NCI-H2081 (cell line): ENCODE data around the gene LBHD2.
A peak's percentile ranks its signal among the peaks of the same experiment; 100 is the strongest.
"Not testable (repeated sequence)": the region's sequence is repeated elsewhere in the genome, so short reads cannot be mapped to it uniquely, and the experiment has no call there.

Source experiments
- DNase-seq, 2 experiments: peaks; one replicate each; lab custom pipeline; 2025; lab: John Stamatoyannopoulos, UW

LBHD2 gene

GRCh38 chr14:103104389-103104653 is 20.3 kb downstream of the LBHD2 start:
- no peak for DNase-seq

- DNase-seq, result peak; percentile 66 to 74
Observed at GRCh38 chr14:103104654-103105452, 20.8 kb downstream of the LBHD2 start.

GRCh38 chr14:103105580-103106150 is 21.7 kb downstream of the LBHD2 start:
- peak in 1 of 2 experiments; percentile 45 for DNase-seq

- no peak for DNase-seq
Observed at GRCh38 chr14:103107455-103107854, 23.4 kb downstream of the LBHD2 start.

- DNase-seq, result no peak
Observed at GRCh38 chr14:103107941-103108748, 24.1 kb downstream of the LBHD2 start.

- DNase-seq, result no peak
Observed at GRCh38 chr14:103108749-103109207, 24.8 kb downstream of the LBHD2 start.

- no peak for DNase-seq
Observed at GRCh38 chr14:103109535-103110441, 25.8 kb downstream of the LBHD2 start.

- no peak for DNase-seq
Observed at GRCh38 chr14:103110681-103111231, 26.7 kb downstream of the LBHD2 start.

- no peak for DNase-seq
Observed at GRCh38 chr14:103111232-103111868, 27.3 kb downstream of the LBHD2 start.

- DNase-seq, result no peak
Observed at GRCh38 chr14:103112400-103113243, 28.6 kb downstream of the LBHD2 start.

GRCh38 chr14:103113303-103113702 is 29.3 kb downstream of the LBHD2 start:
- DNase-seq, result no peak

GRCh38 chr14:103113774-103114173 is 29.8 kb downstream of the LBHD2 start:
- no peak for DNase-seq

GRCh38 chr14:103115086-103115679 is 31.2 kb downstream of the LBHD2 start:
- not testable (repeated sequence) for DNase-seq

- no peak for DNase-seq
Observed at GRCh38 chr14:103115845-103116572, 32.0 kb downstream of the LBHD2 start.

GRCh38 chr14:103116636-103117035 is 32.6 kb downstream of the LBHD2 start:
- DNase-seq, result no peak

GRCh38 chr14:103117499-103117898 is 33.5 kb downstream of the LBHD2 start:
- DNase-seq, result not testable (repeated sequence)

GRCh38 chr14:103118018-103118662 is 34.1 kb downstream of the LBHD2 start:
- DNase-seq, result no peak

- no peak for DNase-seq
Observed at GRCh38 chr14:103118663-103119404, 34.8 kb downstream of the LBHD2 start.
